Mesendoderm (in vitro differentiated cells): ENCODE data around the gene SLTM.

Source experiments
- DNase-seq: peaks from one replicate; pipeline ENCODE4 v3.0.0; 2013
- H2AK5ac ChIP-seq: 2 replicates; pipeline ENCODE4 v1.6.1; 2013; ENCODE audit warnings: low read length, inconsistent platforms
- H2BK120ac ChIP-seq: 2 replicates; pipeline ENCODE4 v1.6.1; 2013; ENCODE audit warnings: low read depth, mild to moderate bottlenecking, low read length, moderate library complexity, mixed read lengths
- H2BK15ac ChIP-seq: replicated peaks from 2 replicates; pipeline ENCODE4 v1.6.1; 2013; ENCODE audit warnings: low read depth, mild to moderate bottlenecking, moderate library complexity
- H2BK5ac ChIP-seq: 2 replicates; pipeline ENCODE4 v1.6.1; 2013; ENCODE audit warnings: low read length, inconsistent platforms
- H3K18ac ChIP-seq: 2 replicates; pipeline ENCODE4 v1.6.1; 2013; ENCODE audit warnings: mild to moderate bottlenecking, low read length, mixed read lengths
- H3K23ac ChIP-seq: one replicate; pipeline ENCODE4 v1.6.1; 2013; ENCODE audit warnings: low read length
- H3K27ac ChIP-seq: 2 replicates; pipeline ENCODE4 v1.5.1; 2013; ENCODE audit warnings: low read depth, mild to moderate bottlenecking, inconsistent platforms, low read length, moderate library complexity
- H3K27me3 ChIP-seq: 2 replicates; pipeline ENCODE4 v1.6.1; 2013; ENCODE audit warnings: low read length, control low read depth, mild to moderate bottlenecking, inconsistent platforms; ENCODE audit not compliant: insufficient read depth, poor library complexity
- H3K36me3 ChIP-seq: 2 replicates; pipeline ENCODE4 v1.6.1; 2013; ENCODE audit warnings: low read length, inconsistent platforms; ENCODE audit not compliant: control insufficient read depth, insufficient read depth
- H3K4ac ChIP-seq: one replicate; pipeline ENCODE4 v1.6.1; 2013; ENCODE audit warnings: low read depth, mild to moderate bottlenecking, low read length, moderate library complexity
- H3K4me1 ChIP-seq: 2 replicates; pipeline ENCODE4 v1.6.1; 2013; ENCODE audit warnings: low read depth, low read length, inconsistent platforms; ENCODE audit not compliant: control insufficient read depth
- H3K4me2 ChIP-seq: 2 replicates; pipeline ENCODE4 v1.6.1; 2013; ENCODE audit warnings: low read length
- H3K4me3 ChIP-seq: 2 replicates; pipeline ENCODE4 v1.5.1; 2013; ENCODE audit warnings: mild to moderate bottlenecking, low read length
- H3K56ac ChIP-seq: one replicate; pipeline ENCODE4 v1.6.1; 2013; ENCODE audit warnings: low read length
- H3K79me1 ChIP-seq: 2 replicates; pipeline ENCODE4 v1.6.1; 2013; ENCODE audit warnings: low read length, inconsistent platforms
- H3K79me2 ChIP-seq: 2 replicates; pipeline ENCODE4 v1.6.1; 2013; ENCODE audit warnings: mild to moderate bottlenecking, low read length; ENCODE audit not compliant: control insufficient read depth, insufficient read depth
- H3K9ac ChIP-seq: 2 replicates; pipeline ENCODE4 v1.6.1; 2013; ENCODE audit warnings: low read length, inconsistent platforms
- H4K5ac ChIP-seq: one replicate; pipeline ENCODE4 v1.6.1; 2013; ENCODE audit warnings: low read length
- H4K8ac ChIP-seq: one replicate; pipeline ENCODE4 v1.6.1; 2013; ENCODE audit warnings: low read depth, mild to moderate bottlenecking, control low read depth, low read length, moderate library complexity
- whole genome bisulfite sequencing: extraction: QIAGEN DNeasy Blood & Tissue Kit; methylation state at CpG from one replicate; pipeline ENCODE4 v1.1.7; 2013; ENCODE audit warnings: low lambda C conversion rate, missing lambda C conversion rate; ENCODE audit not compliant: insufficient coverage; ENCODE audit errors: extremely low coverage; 5-methylcytosine and 5-hydroxymethylcytosine counted together

The SLTM gene

DNA sequence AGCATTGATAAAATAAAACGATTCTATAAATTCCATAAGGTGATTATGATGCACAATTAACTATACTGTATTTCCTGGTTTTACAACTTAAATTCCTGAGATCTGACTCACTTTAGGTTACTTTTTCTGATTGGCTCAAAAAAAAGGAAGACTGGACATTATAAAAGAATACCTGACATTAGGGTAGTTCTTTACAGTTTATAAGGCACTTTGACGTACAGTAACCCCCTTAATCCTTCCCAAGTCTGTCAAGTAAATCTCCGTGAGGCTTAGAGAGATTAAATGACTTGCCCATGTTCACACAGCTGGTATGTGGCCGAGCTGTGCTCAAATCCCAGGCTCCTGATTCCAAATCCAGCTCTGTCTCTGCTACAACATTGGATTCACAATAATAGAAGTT lies 1.0 kb upstream of the SLTM start:
- Histone ChIP-seq H3K36me3 (no peaks in the 10 kb centered on the region), H3K27ac (no peak overlapping the region), H3K4me1 (no peaks in the 10 kb centered on the region), H4K8ac (no peak overlapping the region), H3K56ac (no peak overlapping the region), H4K5ac (no peak overlapping the region), H3K9ac (no peak overlapping the region), H3K79me1 (no peaks in the 10 kb centered on the region), H2BK15ac (no peak overlapping the region), H3K79me2 (peaks cover 25% of the 10 kb centered on the region), H3K23ac (no peak overlapping the region), H3K4ac (no peak overlapping the region), H2BK5ac (no peak overlapping the region), H3K4me3 (no peak overlapping the region), H3K27me3 (no peaks in the 10 kb centered on the region), H2AK5ac (no peak overlapping the region), H2BK120ac (no peak overlapping the region), H3K4me2 (no peak overlapping the region), H3K18ac (no peak overlapping the region)
- no CpG with 5 or more reads among the region's 4 CpGs for WGBS
- DNase-seq = no peak

DNA sequence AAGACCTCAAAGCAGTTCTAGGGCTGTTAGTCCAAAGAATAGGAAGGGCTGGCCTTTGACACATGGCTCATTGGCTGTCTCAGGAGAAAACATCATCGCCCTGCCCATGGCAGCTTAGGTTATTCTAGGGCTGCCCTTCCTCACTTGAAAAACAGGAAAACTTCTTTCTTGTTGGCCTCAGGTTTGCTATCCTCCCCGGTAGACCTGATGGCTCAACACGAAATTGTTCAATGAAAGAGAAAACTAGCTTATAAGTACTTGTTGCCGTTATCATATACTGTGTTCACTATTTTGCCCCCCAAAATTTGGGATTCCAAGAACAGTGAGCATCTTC lies 602 bp upstream of the SLTM start:
- no CpG with 5 or more reads among the region's 4 CpGs for WGBS
- H2BK120ac ChIP-seq = no peak overlapping the region

DNA sequence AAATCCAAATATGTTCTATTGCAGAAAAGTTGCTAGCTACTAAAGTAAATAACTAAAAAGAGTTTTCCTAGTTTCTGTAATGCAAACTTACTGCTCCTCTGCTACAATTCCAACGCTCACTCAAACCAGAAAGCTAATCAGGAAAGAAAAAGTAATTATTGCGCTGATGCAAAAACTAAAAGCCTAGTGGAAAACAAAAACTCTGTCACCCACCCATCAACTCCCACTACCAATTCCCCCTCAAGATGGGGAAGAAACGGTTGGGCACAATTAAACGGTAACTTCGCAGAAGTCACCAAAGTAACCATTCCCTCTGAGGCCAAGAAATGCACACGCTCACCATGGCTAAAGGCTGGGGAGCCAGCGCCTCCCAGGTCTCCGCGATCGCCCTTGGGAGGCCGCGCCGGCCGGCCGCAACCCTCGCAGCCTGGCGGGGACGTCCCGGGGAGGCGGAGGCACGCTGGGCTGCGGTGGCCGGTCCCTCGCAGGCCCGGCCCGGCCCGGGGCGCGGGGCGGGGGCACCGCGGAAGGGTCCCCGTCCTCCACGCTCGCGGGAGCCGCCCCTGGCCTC lies 684 bp downstream of the SLTM start:
- H3K18ac ChIP-seq = peak overlapping the region; percentile 100
- H2BK15ac ChIP-seq = no peak overlapping the region
- peak overlapping the region; percentile 84 for H2BK5ac ChIP-seq
- peak overlapping the region; percentile 99 for H3K27ac ChIP-seq
- no peaks in the 10 kb centered on the region for H3K4me1 ChIP-seq
- no peak overlapping the region for H2AK5ac ChIP-seq
- no peaks in the 10 kb centered on the region for H3K27me3 ChIP-seq
- peak overlapping the region; percentile 97 for H3K23ac ChIP-seq
- no peaks in the 10 kb centered on the region for H3K36me3 ChIP-seq
- H3K79me1 ChIP-seq = no peaks in the 10 kb centered on the region
- DNase-seq = no peak
- H3K4me2 ChIP-seq = peak overlapping the region; percentile 33
- no CpG with 5 or more reads among the region's 37 CpGs for WGBS
- H3K79me2 ChIP-seq = peaks cover 30% of the 10 kb centered on the region
- peak overlapping the region; percentile 100 for H3K9ac ChIP-seq
- H2BK120ac ChIP-seq = peak overlapping the region; percentile 90
- peak overlapping the region; percentile 99 for H3K56ac ChIP-seq
- H4K5ac ChIP-seq = no peak overlapping the region
- H3K4ac ChIP-seq = peak overlapping the region; percentile 100
- H4K8ac ChIP-seq = peak overlapping the region; percentile 58
- peak overlapping the region; percentile 100 for H3K4me3 ChIP-seq

More for the DNA sequence above, 602 bp upstream of the SLTM start:
- no peaks in the 10 kb centered on the region for H3K27me3 ChIP-seq
- H3K4me1 ChIP-seq = no peaks in the 10 kb centered on the region
- H3K4ac ChIP-seq = no peak overlapping the region
- peak overlapping the region; percentile 82 for H3K27ac ChIP-seq
- H2AK5ac ChIP-seq = no peak overlapping the region
- peaks cover 28% of the 10 kb centered on the region for H3K79me2 ChIP-seq
- peak overlapping the region; percentile 94 for H3K56ac ChIP-seq
- peak overlapping the region; percentile 82 for H3K9ac ChIP-seq
- H2BK5ac ChIP-seq = peak overlapping the region; percentile 44
- DNase-seq = no peak
- H2BK15ac ChIP-seq = no peak overlapping the region
- no peaks in the 10 kb centered on the region for H3K36me3 ChIP-seq
- H3K18ac ChIP-seq = no peak overlapping the region
- H4K5ac ChIP-seq = peak overlapping the region; percentile 41
- peak overlapping the region; percentile 57 for H3K23ac ChIP-seq
- H4K8ac ChIP-seq = no peak overlapping the region
- H3K79me1 ChIP-seq = no peaks in the 10 kb centered on the region
- peak overlapping the region; percentile 73 for H3K4me2 ChIP-seq
- H3K4me3 ChIP-seq = peak overlapping the region; percentile 55

DNA sequence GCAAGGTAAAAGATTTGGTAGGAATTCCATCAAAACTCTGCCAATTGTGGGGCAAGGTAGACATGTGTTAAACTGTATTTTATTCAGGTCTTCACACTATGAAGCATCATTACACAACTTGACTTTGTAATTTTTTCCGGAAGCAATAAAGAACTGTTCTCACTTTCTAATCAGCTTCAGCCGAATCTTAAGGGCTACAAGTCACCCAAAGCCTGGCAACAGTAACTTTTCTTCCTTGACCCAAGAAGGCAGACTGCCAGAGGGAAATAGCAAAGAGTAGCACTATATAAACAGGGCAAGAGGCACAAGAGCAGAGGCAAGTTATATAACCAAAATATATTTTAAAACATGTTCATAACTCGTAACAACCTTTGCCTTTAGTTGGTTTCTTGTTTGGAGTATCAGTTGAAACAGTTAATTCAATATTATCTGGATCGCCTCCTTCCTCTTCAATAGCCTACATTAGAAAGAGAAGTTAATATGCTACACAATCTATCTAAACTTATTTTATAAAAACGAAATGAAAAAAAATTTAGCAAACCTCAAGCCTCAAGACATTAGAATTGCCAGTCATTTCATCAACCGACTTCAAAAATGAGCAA lies 1.4 kb downstream of the SLTM start:
- no peak overlapping the region for H3K27ac ChIP-seq
- peak overlapping the region; percentile 100 for H3K4me3 ChIP-seq
- DNase-seq = no peak
- H3K4me1 ChIP-seq = no peaks in the 10 kb centered on the region
- peak overlapping the region; percentile 100 for H3K9ac ChIP-seq
- H3K23ac ChIP-seq = no peak overlapping the region
- H3K18ac ChIP-seq = no peak overlapping the region
- peak overlapping the region; percentile 47 for H3K4me2 ChIP-seq
- H2AK5ac ChIP-seq = no peak overlapping the region
- H2BK120ac ChIP-seq = no peak overlapping the region
- no peak overlapping the region for H4K5ac ChIP-seq
- WGBS = no CpG with 5 or more reads among the region's 6 CpGs
- H3K27me3 ChIP-seq = no peaks in the 10 kb centered on the region
- no peak overlapping the region for H4K8ac ChIP-seq
- no peak overlapping the region for H2BK5ac ChIP-seq
- H3K36me3 ChIP-seq = no peaks in the 10 kb centered on the region
- no peak overlapping the region for H3K4ac ChIP-seq
- no peaks in the 10 kb centered on the region for H3K79me1 ChIP-seq
- no peak overlapping the region for H2BK15ac ChIP-seq
- H3K56ac ChIP-seq = peak overlapping the region; percentile 51
- H3K79me2 ChIP-seq = peaks cover 33% of the 10 kb centered on the region

DNA sequence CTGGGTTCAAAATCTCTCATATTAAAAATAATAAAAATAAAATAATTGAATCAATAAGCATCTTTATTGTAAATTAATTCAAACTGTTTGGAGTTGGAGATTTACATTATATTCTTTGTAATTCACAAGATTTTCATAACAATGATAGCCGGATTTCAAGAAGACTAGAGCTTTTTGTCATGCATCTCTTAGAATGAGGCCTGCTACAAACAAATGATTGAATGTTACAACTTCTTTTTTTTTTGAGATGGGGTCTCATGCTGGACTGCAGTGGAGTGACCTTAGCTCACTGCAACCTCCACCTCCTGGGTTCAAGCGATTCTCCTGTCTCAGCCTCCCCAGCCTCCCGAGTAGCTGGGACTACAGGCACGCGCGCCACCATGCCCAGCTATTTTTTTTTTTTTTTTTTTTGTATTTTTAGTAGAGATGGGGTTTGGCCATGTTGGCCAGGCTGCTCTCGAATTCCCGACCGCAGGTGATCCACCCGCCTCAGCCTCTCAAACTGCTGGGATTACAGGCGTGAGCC lies 3.5 kb downstream of the SLTM start:
- H3K27me3 ChIP-seq = no peaks in the 10 kb centered on the region
- no peaks in the 10 kb centered on the region for H3K4me1 ChIP-seq
- H3K9ac ChIP-seq = no peak overlapping the region
- H3K4ac ChIP-seq = no peak overlapping the region
- H3K27ac ChIP-seq = no peak overlapping the region
- DNase-seq = no peak
- H2BK120ac ChIP-seq = no peak overlapping the region
- H3K4me2 ChIP-seq = no peak overlapping the region
- no peaks in the 10 kb centered on the region for H3K79me1 ChIP-seq
- H3K18ac ChIP-seq = no peak overlapping the region
- no peak overlapping the region for H3K56ac ChIP-seq
- no peak overlapping the region for H3K4me3 ChIP-seq
- no peak overlapping the region for H2BK5ac ChIP-seq
- no peaks in the 10 kb centered on the region for H3K36me3 ChIP-seq
- no peak overlapping the region for H3K23ac ChIP-seq
- no peak overlapping the region for H2AK5ac ChIP-seq
- no peak overlapping the region for H2BK15ac ChIP-seq
- H4K5ac ChIP-seq = no peak overlapping the region
- no peak overlapping the region for H4K8ac ChIP-seq
- peaks cover 39% of the 10 kb centered on the region for H3K79me2 ChIP-seq
- no CpG with 5 or more reads among the region's 11 CpGs for WGBS
